Measurements from ENCODE around the gene MTARC2. TPM values are rescaled to one million over a fixed set of nuclear protein-coding genes. Genes with fewer than 3 reads are reported as not detected.

MTARC2 gene
- total RNA-seq, 1 donor from 2014 or later: 56.6 TPM

DNA sequence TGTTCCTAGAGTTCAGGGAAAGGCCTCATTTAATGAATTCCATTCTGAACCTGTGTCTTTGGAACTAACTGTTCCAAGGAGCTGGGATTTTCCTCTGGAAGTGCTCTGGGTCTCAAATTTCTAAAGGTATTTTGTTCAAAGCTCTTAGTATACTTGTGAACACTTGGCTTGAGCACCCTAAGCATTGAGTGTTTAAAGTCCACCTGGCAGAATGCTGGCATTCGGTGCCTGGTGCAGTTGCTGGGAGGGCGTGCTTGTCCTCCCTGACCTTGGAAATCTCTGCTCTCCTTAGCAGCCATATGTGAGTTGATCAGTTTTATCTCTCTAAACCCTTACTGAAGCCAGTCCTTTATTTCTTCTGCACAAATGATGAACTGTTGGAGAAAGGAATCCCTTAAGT is 3.0 kb downstream of the MTARC2 start:
- H3K27me3 ChIP-seq (ENCODE audit: low read depth): no peaks in the 10 kb centered on the region
- peak; percentile 55 to 69 for ATAC-seq
- intact Hi-C loops (cut with DNase I): no loop called here
- no peaks in the 10 kb centered on the region for H3K9me3 ChIP-seq
- H3K4me1 ChIP-seq: peaks cover 58% of the 10 kb centered on the region
- peak overlapping the region; percentile 77 for H3K4me3 ChIP-seq
- peak overlapping the region; percentile 88 for H3K27ac ChIP-seq
- TF ChIP-seq, protein P1, sequence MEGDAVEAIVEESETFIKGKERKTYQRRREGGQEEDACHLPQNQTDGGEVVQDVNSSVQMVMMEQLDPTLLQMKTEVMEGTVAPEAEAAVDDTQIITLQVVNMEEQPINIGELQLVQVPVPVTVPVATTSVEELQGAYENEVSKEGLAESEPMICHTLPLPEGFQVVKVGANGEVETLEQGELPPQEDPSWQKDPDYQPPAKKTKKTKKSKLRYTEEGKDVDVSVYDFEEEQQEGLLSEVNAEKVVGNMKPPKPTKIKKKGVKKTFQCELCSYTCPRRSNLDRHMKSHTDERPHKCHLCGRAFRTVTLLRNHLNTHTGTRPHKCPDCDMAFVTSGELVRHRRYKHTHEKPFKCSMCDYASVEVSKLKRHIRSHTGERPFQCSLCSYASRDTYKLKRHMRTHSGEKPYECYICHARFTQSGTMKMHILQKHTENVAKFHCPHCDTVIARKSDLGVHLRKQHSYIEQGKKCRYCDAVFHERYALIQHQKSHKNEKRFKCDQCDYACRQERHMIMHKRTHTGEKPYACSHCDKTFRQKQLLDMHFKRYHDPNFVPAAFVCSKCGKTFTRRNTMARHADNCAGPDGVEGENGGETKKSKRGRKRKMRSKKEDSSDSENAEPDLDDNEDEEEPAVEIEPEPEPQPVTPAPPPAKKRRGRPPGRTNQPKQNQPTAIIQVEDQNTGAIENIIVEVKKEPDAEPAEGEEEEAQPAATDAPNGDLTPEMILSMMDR (IDR thresholded peaks at IDR 0.05): no peak
- peaks cover 15% of the 10 kb centered on the region for H3K36me3 ChIP-seq
- DNase-seq: peak; percentile 55

- H3K36me3 ChIP-seq: peaks cover 33% of the 10 kb centered on the region
- ATAC-seq (no peak), DNase-seq (no peak)
- peaks cover 40% of the 10 kb centered on the region for H3K4me1 ChIP-seq
- TF ChIP-seq, protein P1 (IDR thresholded peaks at IDR 0.05): no peak
- no peaks in the 10 kb centered on the region for H3K27me3 ChIP-seq (ENCODE audit: low read depth)
- peak overlapping the region; percentile 7 for H3K4me3 ChIP-seq
- intact Hi-C loops (cut with DNase I): no loop called here
- no peaks in the 10 kb centered on the region for H3K9me3 ChIP-seq
- H3K27ac ChIP-seq: peak overlapping the region; percentile 32
These were observed 6.2 kb downstream of the MTARC2 start for GRCh38 chr1:220754212-220754917.

DNA sequence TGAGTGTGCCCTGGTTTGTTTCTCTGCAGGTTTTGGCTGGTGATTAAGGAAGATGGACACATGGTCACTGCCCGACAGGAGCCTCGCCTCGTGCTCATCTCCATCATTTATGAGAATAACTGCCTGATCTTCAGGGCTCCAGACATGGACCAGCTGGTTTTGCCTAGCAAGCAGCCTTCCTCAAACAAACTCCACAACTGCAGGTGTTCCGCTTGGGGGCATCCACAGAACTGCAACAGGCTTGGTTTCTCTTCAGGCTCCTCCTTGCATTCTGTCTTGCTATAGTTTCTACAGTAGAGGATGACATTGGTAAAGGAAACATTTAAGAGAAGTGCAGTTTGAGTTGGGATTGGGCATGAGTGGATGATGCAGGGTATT is 6.8 kb downstream of the MTARC2 start:
- intact Hi-C loops (cut with DNase I): no loop called here
- Histone ChIP-seq H3K9me3 (no peaks in the 10 kb centered on the region), H3K27ac (no peak overlapping the region), H3K36me3 (peaks cover 33% of the 10 kb centered on the region), H3K27me3 (ENCODE audit: low read depth) (no peaks in the 10 kb centered on the region), H3K4me1 (peaks cover 35% of the 10 kb centered on the region), H3K4me3 (no peak overlapping the region)
- TF ChIP-seq, protein P1 (IDR thresholded peaks at IDR 0.05): no peak
- DNase-seq (no peak), ATAC-seq (no peak)

- Histone ChIP-seq H3K36me3 (peaks cover 33% of the 10 kb centered on the region), H3K9me3 (no peaks in the 10 kb centered on the region), H3K4me3 (no peak overlapping the region), H3K27me3 (ENCODE audit: low read depth) (no peaks in the 10 kb centered on the region), H3K27ac (no peak overlapping the region), H3K4me1 (peaks cover 32% of the 10 kb centered on the region)
- intact Hi-C loops (cut with DNase I): no loop called here
- peak in 1 of 2 donors; percentile 8 for ATAC-seq
- peak; percentile 52 for DNase-seq
- TF ChIP-seq, protein P1 (IDR thresholded peaks at IDR 0.05): no peak
These were observed 7.2 kb downstream of the MTARC2 start for GRCh38 chr1:220755309-220755708.

DNA sequence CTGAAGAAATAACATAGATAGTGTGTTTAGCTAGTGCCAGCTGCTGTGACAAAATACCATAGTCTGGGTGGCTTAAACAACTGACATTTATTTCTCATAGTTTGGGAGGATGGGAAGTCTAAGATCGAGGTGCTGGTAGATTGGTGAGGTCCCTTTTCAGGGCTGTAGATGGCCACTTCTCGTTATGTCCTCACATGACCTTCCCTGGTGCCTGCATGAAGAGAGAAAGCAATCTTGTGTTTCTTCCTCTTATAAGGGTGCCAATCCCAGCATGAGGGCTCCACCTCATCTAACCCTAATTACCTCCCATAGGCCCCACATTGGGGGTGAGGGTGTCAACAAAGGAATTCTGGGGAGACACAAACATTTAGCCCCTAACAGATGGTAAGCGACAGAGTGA is 9.3 kb downstream of the MTARC2 start:
- Histone ChIP-seq H3K36me3 (peaks cover 43% of the 10 kb centered on the region), H3K27ac (no peak overlapping the region), H3K4me3 (no peak overlapping the region), H3K4me1 (peaks cover 17% of the 10 kb centered on the region), H3K27me3 (ENCODE audit: low read depth) (no peaks in the 10 kb centered on the region), H3K9me3 (no peaks in the 10 kb centered on the region)
- intact Hi-C loops (cut with DNase I): no loop called here
- DNase-seq: no peak
- no peak for ATAC-seq
- TF ChIP-seq, protein P1 (IDR thresholded peaks at IDR 0.05): no peak

Measured in lower lobe of right lung (tissue), 2 donors.